GM18511 (cell line): ENCODE measurements around the gene ARHGAP28.

Source experiments
- ATAC-seq: cut with Tn5 transposase; IDR thresholded peaks from one replicate; pipeline ENCODE4 v1.9.1; 2021; ENCODE audit warnings: mild to moderate bottlenecking, moderate library complexity; ENCODE audit not compliant: unreplicated experiment

Gene ARHGAP28

DNA sequence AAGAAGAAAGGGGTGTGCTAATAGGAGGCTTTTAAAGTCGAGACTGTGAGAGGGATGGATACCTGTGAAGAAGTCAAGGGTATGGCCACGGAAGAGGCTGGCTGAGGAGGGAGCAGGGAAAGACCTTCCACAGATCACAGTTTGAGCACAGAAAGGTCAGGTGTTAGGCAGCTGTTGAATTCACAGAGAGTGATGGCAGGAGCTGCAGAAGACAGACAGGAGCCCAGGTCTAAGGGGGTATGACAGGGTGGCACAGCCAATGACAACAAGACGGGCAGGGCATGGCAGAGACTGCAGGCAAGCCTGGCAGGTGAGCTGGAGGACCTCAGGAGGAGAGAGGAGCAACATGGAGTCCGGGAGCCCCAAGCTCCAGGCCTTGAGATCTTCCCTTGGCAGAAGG lies 225.0 kb downstream of the ARHGAP28 start:
- ATAC-seq, result no peak

GRCh38 chr18:6955304-6955703 lies 225.8 kb downstream of the ARHGAP28 start:
- no peak for ATAC-seq

DNA sequence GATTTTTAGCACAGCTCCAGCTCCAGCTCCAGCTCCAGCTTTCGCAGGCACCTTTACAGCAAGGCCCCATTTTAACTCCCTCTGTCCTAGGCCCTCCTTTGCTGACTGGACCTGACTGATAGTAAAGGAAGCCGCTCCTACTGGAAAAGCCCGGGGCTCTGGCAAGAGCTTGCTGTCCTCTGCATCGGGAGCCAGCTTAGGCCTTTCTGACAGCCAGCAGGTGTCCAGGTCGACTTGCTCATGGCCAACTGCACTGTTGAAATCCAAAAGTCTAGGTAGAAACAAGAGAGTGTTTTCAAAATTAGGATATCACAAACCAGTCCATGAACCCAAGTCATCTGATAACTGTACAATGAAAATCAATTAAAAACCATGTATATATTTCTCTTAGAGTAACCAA lies 227.0 kb downstream of the ARHGAP28 start:
- no peak for ATAC-seq

DNA sequence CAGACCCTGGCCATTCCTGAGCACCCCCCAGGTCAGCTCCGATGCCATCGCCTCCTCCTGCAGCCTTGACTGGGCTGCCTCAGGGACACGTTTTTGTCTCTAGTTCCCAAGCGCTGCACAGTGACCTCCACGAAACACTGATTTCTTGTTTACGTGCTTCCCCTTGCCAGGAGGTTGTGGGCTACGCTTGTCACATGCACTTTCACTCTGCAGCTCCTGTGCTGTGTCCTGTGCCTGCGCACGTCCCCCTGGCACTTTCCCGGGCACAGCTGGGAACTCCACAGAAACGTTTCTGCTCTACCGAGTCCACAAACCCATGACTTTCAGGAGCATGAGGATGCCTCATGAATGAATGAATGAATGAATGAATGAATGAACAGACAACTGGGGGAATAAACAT lies 227.5 kb downstream of the ARHGAP28 start:
- ATAC-seq, result no peak

GRCh38 chr18:6959110-6959509 lies 229.6 kb downstream of the ARHGAP28 start:
- no peak for ATAC-seq

DNA sequence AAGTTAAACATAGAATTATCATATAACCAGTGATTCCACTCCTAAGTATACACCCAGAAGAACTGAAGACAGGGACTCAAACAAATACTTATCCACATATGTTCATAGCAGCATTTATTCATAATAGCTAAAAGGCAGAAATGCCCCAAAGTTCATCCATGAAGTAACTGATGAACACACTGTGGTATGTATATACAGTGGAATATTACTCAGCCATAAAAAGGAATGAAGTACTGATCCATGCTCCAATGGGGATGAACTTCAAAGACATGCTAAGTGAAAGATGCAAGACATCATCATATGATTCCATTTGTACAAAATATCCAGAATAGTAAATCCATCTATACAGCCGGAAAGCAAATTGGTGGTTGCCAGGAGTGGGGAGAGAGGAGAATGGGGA lies 230.6 kb downstream of the ARHGAP28 start:
- ATAC-seq, result no peak

- no peak for ATAC-seq
Observed at GRCh38 chr18:6960656-6961055, 231.1 kb downstream of the ARHGAP28 start.

- no peak for ATAC-seq
Observed at GRCh38 chr18:6961331-6961730, 231.8 kb downstream of the ARHGAP28 start.

DNA sequence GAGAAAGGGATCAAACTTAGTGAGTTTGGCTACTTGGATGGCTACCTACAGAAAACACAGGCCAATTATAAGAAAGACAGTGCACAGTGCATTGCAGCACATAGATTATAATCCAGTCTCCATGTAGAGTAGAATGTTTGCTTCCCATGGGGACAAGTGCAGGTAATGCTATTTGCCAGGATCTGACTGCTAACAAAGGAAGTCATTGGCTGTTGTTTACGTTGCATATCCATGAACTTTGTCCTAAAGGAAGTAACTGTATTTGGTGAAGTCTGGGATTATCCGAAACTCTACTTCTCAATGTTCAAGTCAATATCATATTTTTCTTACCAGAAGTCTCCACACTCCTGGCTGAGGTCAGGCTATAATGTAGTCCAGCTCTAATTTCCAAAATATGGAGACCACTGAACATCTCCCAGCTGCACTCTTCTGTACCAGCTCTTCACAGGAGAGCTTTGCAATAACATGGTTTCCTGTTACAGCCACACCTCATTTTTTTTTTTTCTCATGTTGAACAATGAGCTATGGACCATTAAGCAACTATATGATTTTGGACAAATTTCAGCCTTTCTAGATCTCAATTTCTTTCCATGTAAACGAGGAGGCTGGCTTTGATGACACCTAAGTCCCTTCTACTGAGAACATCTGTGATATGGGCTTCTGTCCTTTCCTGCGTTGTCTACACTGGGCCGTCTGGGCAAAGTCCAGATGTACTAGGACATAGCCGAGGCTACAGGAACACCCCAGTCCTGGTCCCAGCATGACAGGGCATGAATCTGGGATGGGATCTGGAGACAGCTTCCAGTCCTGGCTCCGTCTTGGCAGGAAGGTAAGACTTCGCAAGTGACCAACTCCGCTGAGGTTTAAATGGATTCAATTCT lies 233.3 kb downstream of the ARHGAP28 start:
- no peak for ATAC-seq

DNA sequence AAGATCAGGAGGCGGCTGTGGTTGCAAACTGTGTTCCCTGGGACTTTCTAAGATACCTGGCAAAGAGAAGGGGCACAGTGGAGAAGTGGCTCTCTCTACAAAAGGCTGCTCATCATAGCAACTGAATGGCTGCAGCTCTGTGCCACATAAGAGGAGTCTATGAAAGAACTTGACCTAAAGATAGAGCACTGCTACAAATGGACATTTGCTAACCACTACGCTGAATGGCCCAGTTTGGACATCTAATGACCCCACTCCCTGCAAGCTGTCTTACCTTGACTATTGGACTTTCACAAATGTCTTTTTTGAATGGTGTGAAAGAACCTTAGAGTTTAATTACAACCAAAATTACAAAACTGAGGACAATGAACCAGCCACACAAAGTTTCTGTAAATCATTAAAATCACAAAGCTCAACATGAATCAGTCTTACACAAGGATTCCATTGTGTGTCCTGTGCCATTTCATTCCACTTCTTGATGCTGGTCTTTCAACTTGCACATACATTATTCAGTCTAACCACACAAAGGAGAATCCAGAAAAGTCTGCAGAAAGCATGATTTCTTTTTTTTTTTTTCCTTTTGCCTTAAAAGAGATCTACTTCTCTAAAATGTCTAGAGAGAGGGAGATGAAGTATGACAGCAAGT lies 234.1 kb downstream of the ARHGAP28 start:
- ATAC-seq, result no peak
